ENCODE data around the gene ERAP2.

The ERAP2 gene

GRCh38 chr5:96966801-96967200 lies 90.5 kb downstream of the ERAP2 start:
- no peak for DNase-seq

- DNase-seq = no peak
Measured at GRCh38 chr5:96967400-96967799, 91.1 kb downstream of the ERAP2 start.

DNA sequence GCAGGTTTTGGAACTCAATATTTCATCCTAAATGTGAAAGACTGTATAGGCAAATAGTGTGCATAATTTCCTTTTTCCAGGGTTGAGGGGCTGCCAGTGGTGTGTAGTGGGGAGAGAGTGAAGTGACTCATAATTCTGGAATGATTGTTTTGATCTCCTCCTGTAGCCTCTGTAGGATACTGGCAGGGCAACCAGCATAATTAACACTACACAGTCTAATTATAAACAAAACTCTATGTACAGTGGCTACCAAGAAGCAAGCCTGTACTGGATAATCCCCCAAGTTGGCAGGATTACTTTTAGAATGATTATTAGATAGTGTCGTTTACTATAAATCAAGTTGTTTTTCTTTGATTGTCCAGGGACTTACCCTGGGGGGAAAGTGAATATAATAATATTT lies 91.8 kb downstream of the ERAP2 start:
- DNase-seq = no peak

DNA sequence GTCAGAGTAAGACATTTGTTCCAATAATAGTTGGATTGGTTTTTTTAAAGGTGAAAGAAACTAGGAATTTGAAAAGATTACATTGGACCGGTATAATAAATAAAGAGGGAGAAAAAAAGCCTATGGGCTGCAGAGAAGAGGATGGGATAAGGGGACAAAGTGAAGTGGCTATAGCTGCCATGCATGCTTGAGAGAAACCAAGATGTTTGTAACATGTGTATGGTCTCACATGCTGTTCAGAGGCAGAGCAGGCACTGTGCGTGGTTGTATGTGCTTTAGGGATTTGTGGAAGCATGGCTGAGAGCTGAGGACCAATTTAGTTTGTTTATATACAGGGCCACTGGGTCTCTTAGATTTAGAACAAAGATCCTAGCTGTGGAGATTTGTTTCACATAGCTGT lies 92.3 kb downstream of the ERAP2 start:
- no peak for DNase-seq
